SK-N-SH treated with all-trans-retinoic acid at 6 μM for 48 hours (cell line): Measurements from ENCODE around the gene TSSK2.

Experiments
- ESRRG ChIP-seq: fragments of 250-450 bp; sonication (Bioruptor Pico); IDR thresholded peaks from 2 replicates; pipeline ENCODE4 v1.6.1; 2021; ENCODE audit warnings: mild to moderate bottlenecking
- ISL1 ChIP-seq: fragments of 250-450 bp; sonication (Bioruptor Pico); IDR thresholded peaks from 2 replicates; pipeline ENCODE4 v2.1.2; 2022; ENCODE audit warnings: mild to moderate bottlenecking, moderate library complexity
- OSR1 ChIP-seq: fragments of 250-450 bp; sonication (Bioruptor Pico); IDR thresholded peaks from 2 replicates; pipeline ENCODE4 v1.8.0; 2022; ENCODE audit warnings: moderate library complexity, mild to moderate bottlenecking, inconsistent platforms
- PPARA ChIP-seq: fragments of 250-450 bp; sonication (Bioruptor Pico); IDR thresholded peaks from 2 replicates; pipeline ENCODE4 v1.5.0; 2020; ENCODE audit warnings: mild to moderate bottlenecking, borderline replicate concordance
- RARB ChIP-seq: fragments of 250-450 bp; sonication (Bioruptor Pico); IDR thresholded peaks from 2 replicates; pipeline ENCODE4 v1.8.0; 2021; ENCODE audit warnings: mild to moderate bottlenecking, moderate library complexity
- SNAI2 ChIP-seq: fragments of 250-450 bp; sonication (Bioruptor Pico); IDR thresholded peaks from 2 replicates; pipeline ENCODE4 v1.5.0; 2020; ENCODE audit warnings: mild to moderate bottlenecking, moderate library complexity
- TCF4 ChIP-seq: fragments of 250-450 bp; sonication (Bioruptor Pico); IDR thresholded peaks from 2 replicates; pipeline ENCODE4 v1.8.0; 2021; ENCODE audit warnings: mild to moderate bottlenecking, moderate library complexity, borderline replicate concordance
- ZFP3 ChIP-seq: fragments of 250-450 bp; sonication (Bioruptor Pico); IDR thresholded peaks from 2 replicates; pipeline ENCODE4 v1.5.0; 2020; ENCODE audit warnings: mild to moderate bottlenecking, moderate library complexity
- ZFP30 ChIP-seq: fragments of 450-650 bp; formaldehyde crosslinking; IDR thresholded peaks from 2 replicates; pipeline ENCODE4 v1.5.0; 2022; ENCODE audit warnings: mild to moderate bottlenecking, moderate library complexity
- TF ChIP-seq, protein P1 (sequence below): fragments of 250-450 bp; sonication (Bioruptor Pico); IDR thresholded peaks from 2 replicates; pipeline ENCODE4 v1.5.1; 2020; ENCODE audit warnings: low read depth, mild to moderate bottlenecking, moderate library complexity
- TF ChIP-seq, protein P2 (sequence below): fragments of 250-450 bp; sonication (Bioruptor Pico); IDR thresholded peaks from 2 replicates; pipeline ENCODE4 v1.8.0; 2021; ENCODE audit warnings: low read depth, mild to moderate bottlenecking, moderate library complexity, borderline replicate concordance
- TF ChIP-seq, protein P3 (sequence below): fragments of 250-450 bp; sonication (Bioruptor Pico); IDR thresholded peaks from 2 replicates; pipeline ENCODE4 v1.8.0; 2020; ENCODE audit warnings: mild to moderate bottlenecking, moderate library complexity, borderline replicate concordance

DNA sequence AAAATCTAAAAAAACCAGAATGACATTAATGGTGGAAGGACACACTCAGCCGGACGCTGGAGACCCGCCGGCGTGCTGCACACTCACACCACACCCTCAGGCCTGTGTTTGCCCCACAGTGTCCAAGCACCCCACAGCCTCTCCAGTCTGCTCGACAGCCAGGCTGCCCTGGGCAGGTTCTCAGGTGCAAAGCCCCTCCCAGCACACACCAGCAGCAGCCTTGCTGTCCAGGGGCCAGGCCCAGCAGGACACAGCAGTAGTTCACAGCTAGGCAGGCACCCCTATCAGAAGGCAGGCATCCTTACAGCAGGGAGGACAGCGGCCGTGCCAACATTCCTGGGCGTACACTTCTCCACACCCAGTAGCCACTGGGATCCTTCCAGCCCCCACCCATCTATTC lies 49.1 kb downstream of the TSSK2 start:
- no peak for TF ChIP-seq ZFP30 (CRISPR knock-in tag)
- TF ChIP-seq ESRRG (CRISPR knock-in tag) = no peak
- TF ChIP-seq, protein P1, sequence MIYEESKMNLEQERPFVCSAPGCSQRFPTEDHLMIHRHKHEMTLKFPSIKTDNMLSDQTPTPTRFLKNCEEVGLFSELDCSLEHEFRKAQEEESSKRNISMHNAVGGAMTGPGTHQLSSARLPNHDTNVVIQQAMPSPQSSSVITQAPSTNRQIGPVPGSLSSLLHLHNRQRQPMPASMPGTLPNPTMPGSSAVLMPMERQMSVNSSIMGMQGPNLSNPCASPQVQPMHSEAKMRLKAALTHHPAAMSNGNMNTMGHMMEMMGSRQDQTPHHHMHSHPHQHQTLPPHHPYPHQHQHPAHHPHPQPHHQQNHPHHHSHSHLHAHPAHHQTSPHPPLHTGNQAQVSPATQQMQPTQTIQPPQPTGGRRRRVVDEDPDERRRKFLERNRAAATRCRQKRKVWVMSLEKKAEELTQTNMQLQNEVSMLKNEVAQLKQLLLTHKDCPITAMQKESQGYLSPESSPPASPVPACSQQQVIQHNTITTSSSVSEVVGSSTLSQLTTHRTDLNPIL = no peak
- TF ChIP-seq, protein P2, sequence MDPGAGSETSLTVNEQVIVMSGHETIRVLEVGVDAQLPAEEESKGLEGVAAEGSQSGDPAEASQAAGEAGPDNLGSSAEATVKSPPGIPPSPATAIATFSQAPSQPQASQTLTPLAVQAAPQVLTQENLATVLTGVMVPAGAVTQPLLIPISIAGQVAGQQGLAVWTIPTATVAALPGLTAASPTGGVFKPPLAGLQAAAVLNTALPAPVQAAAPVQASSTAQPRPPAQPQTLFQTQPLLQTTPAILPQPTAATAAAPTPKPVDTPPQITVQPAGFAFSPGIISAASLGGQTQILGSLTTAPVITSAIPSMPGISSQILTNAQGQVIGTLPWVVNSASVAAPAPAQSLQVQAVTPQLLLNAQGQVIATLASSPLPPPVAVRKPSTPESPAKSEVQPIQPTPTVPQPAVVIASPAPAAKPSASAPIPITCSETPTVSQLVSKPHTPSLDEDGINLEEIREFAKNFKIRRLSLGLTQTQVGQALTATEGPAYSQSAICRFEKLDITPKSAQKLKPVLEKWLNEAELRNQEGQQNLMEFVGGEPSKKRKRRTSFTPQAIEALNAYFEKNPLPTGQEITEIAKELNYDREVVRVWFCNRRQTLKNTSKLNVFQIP = no peak
- TF ChIP-seq ZFP3 (CRISPR knock-in tag) = no peak
- TF ChIP-seq, protein P3, sequence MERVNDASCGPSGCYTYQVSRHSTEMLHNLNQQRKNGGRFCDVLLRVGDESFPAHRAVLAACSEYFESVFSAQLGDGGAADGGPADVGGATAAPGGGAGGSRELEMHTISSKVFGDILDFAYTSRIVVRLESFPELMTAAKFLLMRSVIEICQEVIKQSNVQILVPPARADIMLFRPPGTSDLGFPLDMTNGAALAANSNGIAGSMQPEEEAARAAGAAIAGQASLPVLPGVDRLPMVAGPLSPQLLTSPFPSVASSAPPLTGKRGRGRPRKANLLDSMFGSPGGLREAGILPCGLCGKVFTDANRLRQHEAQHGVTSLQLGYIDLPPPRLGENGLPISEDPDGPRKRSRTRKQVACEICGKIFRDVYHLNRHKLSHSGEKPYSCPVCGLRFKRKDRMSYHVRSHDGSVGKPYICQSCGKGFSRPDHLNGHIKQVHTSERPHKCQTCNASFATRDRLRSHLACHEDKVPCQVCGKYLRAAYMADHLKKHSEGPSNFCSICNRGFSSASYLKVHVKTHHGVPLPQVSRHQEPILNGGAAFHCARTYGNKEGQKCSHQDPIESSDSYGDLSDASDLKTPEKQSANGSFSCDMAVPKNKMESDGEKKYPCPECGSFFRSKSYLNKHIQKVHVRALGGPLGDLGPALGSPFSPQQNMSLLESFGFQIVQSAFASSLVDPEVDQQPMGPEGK = no peak
- TF ChIP-seq TCF4 = no peak
- TF ChIP-seq ISL1 (CRISPR knock-in tag) = no peak
- TF ChIP-seq SNAI2 = no peak
- TF ChIP-seq OSR1 (CRISPR knock-in tag) = no peak
- no peak for TF ChIP-seq PPARA (CRISPR knock-in tag)
- no peak for TF ChIP-seq RARB (CRISPR knock-in tag)
